Skin of body (tissue), 2 donors: ENCODE measurements around the gene ZNF587. TPM values are rescaled to one million over a fixed set of nuclear protein-coding genes. Genes with fewer than 3 reads are reported as not detected.
"Not testable (repeated sequence)": the region's sequence is repeated elsewhere in the genome, so short reads cannot be mapped to it uniquely, and the experiment has no call there.

Experiments
- DNase-seq: peaks from one replicate; lab custom pipeline; 2025; lab: John Stamatoyannopoulos, UW
- total RNA-seq: library from RNA; depleted of rRNA; stranded (reverse); fragments of >200 nt; gene quantifications from one replicate; pipeline ENCODE4 v1.2.3, GENCODE V29; 2014

ZNF587 gene
- total RNA-seq, 1 donor from 2014 or later = 26.5 TPM

DNA sequence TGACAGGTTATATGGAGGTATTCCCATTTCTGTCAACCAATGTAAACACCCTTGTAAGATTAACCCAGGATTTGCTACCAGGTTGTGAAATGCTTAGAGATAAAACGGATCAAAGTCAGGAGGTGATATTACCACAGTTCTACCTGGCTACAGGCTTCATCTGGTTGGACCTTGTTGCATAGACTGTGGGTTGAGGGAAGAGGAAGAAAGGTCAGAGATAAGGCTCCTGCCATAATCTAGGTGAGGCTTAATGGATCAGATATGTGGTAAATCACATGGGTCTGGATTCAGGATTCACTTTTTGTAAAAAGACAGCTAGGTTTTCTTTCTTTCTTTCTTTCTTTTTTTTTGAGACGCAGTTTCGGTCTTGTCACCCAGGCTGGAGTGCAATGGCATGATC, 28.2 kb upstream of the ZNF587 start:
- DNase-seq = not testable (repeated sequence)

DNA sequence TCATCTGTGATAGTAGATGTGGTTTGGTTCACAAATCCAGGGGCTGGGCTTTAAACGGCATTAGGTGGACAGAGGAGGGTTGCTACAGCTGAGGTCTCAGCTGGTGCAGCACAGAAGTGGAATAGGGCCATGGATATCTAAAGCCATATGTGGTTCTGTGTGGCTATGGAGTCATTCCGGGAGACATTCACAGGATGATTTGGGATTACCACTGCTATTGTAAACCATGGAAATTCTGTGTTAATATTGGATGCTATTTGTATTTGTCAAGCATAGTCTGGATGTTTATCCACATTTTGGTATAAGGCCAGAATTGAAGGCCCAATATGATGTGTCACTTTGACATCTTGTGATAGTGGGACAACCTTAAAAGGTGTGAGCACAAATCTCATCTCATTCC, 26.5 kb upstream of the ZNF587 start:
- DNase-seq = not testable (repeated sequence)

DNA sequence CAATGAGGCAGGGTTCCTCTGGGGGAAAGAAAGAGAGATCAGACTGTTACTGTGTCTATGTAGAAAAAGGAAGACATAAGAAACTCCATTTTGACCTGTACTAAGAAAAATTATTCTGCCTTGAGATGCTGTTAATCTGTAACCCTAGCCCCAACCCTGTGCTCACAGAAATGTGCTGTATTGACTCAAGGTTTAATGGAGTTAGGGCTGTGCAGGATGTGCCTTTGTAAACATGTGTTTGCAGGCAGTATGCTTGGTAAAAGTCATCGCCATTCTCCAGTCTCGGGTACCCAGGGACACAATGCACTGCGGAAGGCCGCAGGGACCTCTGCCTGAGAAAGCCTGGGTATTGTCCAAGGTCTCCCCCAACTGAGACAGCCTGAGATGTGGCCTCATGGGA, 26.1 kb upstream of the ZNF587 start:
- DNase-seq = not testable (repeated sequence)

DNA sequence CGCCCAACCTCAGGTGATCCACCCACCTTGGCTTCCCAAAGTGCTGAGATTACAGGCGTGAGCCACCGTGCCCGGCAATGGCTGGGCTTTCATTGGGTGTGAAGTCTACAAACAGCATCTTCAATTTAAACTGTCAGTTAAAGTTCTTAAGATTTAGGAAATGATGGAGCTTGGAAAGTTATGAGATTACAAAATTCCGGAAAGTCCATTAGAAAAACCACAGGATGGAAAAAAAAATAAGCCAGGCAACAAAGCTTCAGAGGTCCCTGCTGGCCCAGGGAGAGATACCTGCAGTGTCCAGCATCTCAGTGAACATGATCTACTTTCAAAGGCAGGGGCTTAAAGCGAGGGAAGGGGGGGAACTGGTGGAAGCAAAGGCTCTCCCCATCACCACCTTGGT, 24.1 kb upstream of the ZNF587 start:
- DNase-seq = no peak

DNA sequence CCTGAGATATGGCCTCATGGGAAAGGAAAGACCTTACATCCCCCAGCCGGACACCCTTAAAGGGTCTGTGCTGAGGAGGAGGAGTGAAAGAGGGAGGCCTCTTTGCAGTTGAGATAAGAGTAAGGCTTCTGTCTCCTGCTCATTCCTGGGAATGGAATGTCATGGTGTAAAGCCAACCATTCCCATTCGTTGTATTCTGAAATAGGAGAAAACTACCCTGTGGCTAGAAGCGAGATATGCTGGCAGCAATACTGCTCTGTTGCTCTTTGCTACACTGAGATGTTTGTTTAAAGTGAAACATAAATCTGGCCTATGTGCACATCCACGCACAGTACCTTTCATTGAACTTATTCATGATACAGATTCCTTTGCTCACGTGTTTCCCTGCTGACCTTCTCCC, 20.3 kb upstream of the ZNF587 start:
- no peak for DNase-seq

DNA sequence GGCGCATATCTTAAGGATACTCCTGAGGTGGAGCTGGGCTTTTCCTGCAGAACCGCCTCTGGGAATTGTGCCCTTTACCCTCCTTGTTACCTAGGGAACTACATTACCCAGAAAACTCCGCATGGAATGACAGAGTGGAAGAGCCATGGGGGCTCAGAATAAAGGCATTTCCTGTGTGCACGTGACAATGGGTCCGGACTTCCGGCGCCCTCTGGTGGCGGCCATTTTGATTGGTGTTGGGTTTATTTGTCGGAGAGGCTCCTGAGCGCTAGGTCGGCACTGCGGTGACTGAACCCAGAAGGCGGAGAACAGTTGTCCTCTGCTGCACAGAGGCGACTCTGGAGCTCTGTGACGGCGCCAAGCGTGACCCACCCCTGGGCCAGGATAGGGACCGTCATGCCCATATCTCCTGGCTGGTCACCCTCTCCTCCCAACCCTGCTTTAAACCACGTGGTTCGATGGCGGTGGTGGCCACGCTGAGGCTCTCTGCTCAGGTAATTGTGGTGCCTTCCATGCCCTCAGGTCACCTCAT, 19.5 kb upstream of the ZNF587 start, which contains the start of gene ZNF587B:
Gene ZNF587B (plus strand): TSS at position 229 of the 532 bp plus-strand sequence. CDS start 230 bp downstream, at position 459.
- DNase-seq = peak; percentile 27

DNA sequence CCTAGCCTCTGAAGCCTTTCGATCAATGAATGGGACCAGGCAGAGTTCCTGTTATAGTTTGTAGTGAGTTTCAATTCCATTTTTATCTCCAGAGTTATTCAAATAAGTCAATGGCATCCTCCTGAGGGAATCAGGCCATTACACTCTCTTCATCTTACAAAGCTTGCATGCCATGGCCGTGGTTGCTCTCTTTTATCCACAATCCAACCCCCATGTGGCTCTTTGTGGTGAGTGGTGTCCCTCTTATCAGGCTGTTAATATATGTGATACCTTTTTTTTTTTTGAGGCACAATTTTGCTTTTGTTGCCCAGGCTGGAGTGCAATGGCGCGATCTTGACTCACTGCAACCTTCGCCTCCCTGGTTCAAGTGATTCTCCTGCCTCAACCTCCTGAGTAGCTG, 12.7 kb upstream of the ZNF587 start:
- DNase-seq = not testable (repeated sequence)

DNA sequence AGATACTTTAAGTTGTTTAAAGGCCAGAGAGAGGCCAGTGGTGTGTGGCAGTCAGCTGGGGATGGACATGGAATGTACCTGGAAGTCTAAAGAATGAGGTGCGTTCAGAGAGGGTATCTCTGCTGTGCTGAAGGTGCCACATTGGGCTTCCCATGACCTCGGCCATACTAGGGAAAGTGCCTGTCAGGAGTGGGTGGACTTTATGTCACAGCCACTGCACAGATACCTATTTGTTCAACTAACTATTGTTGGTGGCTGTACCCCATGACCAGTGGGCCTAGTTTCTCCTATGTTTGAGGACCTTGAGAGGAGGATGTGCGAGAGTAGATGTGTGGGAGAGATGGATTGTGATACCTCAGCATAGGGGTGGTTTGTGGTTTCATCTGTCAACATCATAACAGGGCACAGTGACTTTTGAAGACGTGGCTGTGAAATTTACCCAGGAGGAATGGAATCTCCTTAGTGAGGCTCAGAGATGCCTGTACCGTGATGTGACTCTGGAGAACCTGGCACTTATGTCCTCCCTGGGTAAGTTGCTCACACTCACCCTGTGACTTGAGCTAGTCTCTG, 11.0 kb upstream of the ZNF587 start:
- not testable (repeated sequence) for DNase-seq

DNA sequence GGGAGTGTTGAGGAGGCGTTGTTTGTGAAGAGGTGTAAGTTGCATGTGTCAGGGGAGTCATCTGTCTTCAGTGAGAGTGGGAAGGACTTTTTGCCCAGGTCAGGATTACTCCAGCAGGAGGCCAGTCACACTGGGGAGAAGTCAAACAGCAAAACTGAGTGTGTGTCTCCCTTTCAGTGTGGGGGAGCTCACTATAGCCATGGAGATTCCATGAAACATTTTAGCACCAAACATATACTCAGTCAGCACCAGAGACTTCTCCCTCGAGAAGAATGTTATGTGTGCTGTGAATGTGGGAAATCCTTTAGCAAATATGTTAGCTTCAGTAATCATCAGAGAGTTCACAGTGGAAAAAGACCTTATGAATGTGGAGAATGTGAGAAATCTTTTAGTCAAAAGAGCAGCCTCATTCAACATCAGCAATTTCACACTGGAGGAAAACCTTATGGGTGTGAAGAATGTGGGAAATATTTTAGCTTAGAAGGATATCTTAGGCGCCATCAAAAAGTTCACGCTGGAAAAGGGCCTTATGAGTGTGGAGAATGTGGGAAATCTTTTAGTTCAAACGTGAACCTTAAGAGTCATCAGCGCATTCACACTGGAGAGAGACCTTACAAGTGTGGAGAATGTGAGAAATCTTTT, 8.4 kb upstream of the ZNF587 start:
- no peak for DNase-seq

DNA sequence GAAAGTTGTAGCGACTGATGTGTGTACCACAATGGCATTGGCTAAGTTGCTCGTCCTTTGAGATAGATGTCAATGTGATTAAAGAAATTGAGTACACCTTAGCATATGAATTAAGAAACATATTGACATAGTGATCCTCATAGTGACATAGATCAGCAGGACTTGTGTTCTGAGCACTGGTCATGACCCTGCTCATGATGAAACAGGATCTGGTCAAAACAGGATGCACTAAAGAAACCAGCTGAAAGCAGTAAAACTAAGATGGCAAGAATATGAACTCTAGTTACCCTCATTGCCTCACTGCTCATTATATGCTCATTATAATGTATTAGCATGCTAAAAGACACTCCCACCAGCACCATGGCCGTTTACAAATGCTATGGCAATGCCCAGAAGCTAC, 2.5 kb upstream of the ZNF587 start:
- DNase-seq = not testable (repeated sequence)

DNA sequence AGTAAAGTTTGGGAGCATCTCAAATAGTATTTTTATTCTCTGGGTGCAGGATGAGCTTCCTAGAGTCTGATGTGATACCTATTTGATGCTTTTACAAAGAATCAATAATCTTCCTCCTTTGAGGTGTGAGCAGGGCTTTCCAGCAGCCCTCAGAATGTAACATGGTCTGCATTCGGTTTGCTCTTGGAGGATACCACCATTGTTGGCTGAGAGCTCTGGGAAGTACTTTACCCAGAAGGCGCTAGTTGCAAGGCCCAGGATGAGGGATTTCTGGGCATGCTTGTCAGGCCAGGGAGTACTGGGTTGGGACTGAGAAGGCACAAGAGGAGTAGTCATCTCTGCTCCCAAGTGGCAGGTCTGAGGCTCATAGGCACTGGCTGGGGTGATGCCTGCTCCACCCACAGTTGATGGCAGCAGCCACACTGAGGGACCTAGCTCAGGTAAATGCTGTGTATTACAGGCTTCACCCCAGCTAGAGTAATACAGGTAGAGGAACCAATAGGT, 445 bp upstream of the ZNF587 start:
- not testable (repeated sequence) for DNase-seq

DNA sequence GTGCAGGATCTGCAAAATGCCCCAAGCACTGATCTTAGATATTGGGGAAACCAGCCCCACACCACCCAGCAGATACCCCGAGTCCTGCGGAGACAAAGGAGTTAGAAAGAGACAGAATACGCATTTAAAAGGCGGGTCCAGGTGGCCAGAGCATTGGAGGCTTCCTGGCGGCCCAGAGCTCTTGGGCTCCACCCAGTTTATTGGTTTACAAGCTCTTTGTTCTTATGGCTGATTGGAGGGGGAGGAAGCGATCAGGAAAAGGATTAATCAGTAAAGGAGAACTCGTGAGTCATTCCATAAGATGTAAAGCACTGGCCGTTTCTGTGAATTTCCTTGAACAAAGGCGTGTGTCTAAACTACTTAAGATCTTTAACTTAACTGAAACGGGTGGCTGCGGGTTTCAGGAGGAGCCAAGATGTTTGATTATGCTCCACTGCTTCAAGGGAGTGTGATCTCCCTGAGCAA, 926 bp downstream of the ZNF587 start:
- no peak for DNase-seq

DNA sequence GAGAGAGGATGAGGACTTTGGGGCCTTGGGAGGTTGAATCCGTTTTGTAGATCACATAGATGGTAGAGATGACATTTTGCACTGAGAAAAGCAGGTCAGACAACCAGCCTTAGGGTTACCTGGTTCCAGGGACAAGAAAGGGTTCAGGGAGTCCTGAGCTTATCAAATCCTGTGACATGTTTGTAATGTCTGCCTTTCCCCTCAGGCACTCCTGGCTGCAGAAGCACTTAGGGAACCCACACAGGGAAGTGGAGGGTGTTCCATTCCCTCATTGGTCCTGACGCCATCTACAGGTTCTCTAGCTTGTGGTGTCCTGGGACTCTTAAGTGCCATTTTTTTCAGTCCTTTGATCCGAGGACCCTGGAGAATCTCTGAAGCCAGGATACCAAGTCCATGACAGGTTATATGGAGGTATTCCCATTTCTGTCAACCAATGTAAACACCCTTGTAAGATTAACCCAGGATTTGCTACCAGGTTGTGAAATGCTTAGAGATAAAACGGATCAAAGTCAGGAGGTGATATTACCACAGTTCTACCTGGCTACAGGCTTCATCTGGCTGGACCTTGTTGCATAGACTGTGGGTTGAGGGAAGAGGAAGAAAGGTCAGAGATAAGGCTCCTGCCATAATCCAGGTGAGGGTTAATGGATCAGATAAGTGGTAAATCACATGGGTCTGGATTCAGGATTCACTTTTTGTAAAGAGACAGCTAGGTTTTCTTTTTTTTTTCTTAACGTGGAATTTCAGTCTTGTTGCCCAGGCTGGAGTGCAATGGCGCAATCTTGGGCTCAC, 2.3 kb downstream of the ZNF587 start:
- DNase-seq = not testable (repeated sequence)

DNA sequence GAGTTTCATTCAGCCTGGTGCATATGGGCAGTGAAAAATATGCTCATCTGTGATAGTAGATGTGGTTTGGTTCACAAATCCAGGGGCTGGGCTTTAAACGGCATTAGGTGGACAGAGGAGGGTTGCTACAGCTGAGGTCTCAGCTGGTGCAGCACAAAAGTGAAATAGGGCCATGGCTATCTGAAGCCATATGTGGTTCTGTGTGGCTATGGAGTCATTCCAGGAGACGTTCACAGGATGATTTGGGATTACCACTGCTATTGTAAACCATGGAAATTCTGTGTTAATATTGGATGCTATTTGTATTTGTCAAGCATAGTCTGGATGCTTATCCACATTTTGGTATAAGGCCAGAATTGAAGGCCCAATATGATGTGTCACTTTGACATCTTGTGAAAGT, 4.5 kb downstream of the ZNF587 start:
- DNase-seq = not testable (repeated sequence)

DNA sequence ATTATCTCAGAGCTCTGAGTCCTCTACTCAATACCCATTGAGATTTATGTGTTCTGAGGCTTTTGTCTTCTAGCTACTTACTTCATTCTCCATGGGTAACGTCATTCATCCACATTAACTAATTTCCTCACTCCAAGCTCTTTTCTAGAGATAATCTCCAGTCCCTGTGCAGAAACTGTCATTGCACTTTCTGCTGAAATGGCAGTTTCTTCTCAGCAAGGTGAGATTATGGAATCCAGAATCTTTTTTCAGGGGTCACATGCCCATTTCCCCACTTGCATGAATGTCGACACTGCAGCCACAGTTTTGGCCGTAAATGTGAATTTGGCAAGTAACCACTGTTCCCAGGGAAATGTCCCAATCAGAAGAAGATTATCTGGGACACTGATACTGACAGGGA, 12.7 kb downstream of the ZNF587 start:
- DNase-seq = not testable (repeated sequence)

DNA sequence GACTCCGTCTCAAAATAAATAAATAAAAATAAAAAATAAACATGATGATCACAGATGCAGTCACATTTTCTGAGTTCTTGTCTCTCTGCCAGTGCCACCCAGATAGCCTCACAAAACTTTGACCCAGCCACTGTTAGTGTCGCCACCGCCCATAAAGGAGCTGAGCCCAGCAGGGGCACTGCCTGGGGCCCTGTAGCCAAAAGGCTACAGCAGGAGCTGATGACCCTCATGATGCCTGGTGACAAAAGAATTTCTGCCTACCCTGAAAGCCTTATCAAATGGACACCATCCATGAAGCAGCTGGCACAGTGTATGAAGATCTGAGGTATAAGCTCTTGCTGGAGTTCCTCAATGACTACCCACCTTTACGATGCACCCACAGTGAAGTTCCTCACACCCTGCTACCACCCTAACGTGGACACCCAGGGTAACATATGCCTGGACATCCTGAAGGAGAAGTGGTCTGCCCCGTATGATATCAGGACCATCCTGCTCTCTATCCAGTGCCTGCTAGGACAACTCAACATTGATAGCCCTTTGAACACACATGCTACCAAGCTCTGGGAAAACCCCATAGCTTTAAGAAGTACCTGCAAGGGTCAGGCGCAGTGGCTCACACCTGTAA, 18.3 kb downstream of the ZNF587 start:
- no peak for DNase-seq

DNA sequence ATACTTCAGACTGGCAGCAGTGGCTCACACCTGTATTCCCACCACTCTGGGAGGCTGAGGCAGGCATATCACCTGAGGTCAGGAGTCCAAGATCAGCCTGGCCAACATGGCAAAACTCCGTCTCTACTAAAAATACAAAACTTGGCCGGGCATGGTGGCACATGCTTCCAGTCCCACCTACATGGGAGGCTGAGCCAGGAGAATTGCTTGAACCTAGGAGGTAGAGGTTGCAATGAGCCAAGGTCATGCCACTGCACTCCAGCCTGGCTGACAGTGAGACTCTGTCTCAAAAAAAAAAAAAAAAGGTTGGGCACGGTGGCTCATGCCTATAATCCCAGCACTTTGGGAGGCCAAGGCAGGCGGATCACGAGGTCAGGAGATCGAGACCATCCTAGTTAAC, 20.0 kb downstream of the ZNF587 start:
- DNase-seq = not testable (repeated sequence)

DNA sequence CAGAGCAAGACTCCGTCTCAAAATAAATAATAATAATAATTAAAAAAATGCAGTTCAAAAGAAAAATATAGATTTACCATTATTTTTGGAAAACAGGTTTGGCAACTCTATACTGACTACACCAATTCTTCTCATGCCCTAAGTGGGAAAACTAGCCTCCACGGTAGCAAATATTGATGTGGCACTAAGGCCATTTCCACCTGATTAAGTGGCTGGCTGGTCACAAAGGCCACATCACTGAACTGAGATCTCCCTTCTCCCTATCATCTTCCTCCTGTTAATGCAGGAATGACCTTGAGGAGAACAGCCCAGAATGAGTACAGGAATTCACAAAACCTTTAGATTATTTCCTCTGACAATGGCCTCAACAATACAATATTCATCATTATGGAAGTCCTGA, 20.6 kb downstream of the ZNF587 start:
- DNase-seq = no peak

DNA sequence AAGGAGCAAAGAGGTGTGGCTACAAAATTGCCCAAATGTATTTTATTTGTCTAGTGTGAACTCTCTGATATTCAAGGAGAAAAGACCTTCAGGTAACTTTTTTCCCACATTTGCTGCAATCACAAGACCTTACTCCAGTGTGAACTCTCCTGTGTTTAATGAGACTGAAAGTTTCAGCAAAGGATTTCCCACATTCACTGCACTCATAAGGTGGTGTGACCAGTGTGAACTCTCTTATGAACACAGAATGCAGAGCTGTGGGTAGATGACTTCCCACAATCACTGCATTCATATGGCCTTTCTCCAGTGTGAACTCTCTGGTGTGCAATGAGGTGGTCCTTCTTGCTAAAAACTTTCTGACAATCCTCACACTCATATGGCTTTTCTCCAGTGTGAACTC, 22.8 kb downstream of the ZNF587 start:
- DNase-seq = no peak

DNA sequence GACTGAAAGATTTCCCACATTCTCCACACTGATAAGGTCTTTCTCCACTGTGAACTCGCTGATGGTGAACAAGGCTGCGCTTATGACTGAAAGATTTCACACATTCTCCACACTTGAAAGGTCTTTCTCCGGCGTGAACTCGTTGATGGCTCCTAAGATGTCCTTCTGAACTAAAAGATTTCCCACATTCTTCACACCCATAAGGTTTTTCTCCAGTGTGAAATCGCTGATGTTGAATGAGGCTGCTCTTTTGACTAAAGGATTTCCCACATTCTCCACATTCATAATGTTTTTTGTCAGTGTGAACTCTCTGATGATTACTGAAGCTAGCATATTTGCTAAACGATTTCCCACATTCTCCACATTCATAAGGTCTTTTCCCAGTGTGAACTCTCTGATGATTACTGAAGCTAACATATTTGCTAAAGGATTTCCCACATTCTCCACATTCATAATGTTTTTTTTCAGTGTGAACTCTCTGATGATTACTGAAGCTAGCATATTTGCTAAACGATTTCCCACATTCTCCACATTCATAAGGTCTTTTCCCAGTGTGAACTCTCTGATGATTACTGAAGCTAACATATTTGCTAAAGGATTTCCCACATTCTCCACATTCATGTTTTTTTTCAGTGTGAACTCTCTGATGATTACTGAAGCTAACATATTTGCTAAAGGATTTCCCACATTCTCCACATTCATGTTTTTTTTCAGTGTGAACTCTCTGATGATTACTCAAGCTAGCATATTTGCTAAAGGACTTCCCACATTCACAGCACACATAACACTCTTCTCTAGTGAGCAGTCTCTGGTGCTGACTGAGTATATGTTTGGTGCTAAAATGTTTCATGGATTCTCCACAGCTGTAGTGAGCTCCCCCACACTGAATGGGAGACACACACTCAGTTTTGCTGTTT, 24.5 kb downstream of the ZNF587 start:
- DNase-seq = not testable (repeated sequence)
